HG03442 (cell line): ENCODE data around the gene GTF2H2C_2.
"Not testable (repeated sequence)": the region's sequence is repeated elsewhere in the genome, so short reads cannot be mapped to it uniquely, and the experiment has no call there.

Experiments
- ATAC-seq: cut with Tn5 transposase; IDR thresholded peaks from one replicate; pipeline ENCODE4 v1.9.1; 2021; ENCODE audit warnings: mild to moderate bottlenecking, moderate library complexity; ENCODE audit not compliant: unreplicated experiment

Gene GTF2H2C_2

GRCh38 chr5:70415117-70415516 lies at the start of gene GTF2H2C_2:
Gene GTF2H2C_2, plus strand, starts transcription at chr5:70415368.
- peak; percentile 98 for ATAC-seq

- peak; percentile 57 for ATAC-seq
Measured at GRCh38 chr5:70400984-70401686, 14.0 kb upstream of the GTF2H2C_2 start.

- not testable (repeated sequence) for ATAC-seq
Measured at GRCh38 chr5:70421322-70421721, 6.2 kb downstream of the GTF2H2C_2 start.

DNA sequence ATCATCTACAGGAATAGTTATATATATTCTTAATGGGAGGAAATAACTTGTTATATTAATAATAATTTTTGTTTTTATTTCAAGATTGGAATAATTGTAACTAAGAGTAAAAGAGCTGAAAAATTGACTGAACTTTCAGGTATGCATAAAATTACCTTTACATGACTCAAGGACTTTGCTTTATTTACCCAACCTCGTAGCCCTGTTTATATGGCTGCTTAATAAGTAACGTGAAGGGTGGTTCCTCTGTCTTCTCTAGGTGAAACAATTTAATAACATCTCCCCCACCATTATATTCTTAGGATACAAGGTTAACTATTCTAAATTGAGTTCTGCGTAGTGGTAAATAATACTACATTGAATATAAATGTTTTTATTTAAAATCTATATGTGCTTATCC lies 8.0 kb downstream of the GTF2H2C_2 start:
- ATAC-seq: not testable (repeated sequence)

DNA sequence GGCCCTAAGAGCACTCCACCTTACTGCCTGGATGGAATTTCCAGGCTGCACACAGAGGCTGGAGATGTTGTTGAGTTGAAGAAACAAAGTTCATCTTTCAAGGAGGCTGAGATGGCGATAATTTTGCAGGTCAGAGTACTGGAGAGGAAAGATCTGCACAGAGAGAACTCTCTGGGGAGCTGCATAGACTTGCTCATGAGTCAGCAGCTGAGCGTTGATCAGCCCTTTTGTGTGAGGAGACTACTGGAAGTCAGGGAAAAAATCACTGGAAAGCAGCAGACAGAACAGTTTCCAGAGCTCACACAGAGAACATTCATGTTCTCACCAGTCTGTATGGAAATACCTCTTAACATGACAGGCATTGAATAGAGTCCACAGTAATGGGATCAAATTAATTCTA lies 23.4 kb downstream of the GTF2H2C_2 start:
- not testable (repeated sequence) for ATAC-seq

DNA sequence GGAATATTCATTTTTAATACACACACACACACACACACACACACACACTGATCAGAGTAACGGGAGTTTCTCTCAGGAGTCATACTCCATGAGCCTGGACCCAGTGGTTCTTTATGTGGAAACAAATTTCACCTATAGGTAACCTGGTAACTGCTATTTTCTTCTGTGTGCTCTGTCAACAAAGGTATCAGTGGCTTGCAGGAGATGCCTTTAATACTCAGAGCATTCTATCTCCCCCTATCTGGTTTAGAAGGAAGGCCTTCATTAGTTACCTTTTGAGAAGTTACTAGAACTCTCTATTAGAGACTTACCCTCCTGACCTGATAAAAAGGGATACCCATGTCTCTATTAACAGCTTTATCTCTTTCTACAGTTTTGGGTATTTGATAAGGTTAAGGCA lies 34.4 kb downstream of the GTF2H2C_2 start:
- ATAC-seq: not testable (repeated sequence)

GRCh38 chr5:70451249-70451984 lies 36.2 kb downstream of the GTF2H2C_2 start:
- not testable (repeated sequence) for ATAC-seq

DNA sequence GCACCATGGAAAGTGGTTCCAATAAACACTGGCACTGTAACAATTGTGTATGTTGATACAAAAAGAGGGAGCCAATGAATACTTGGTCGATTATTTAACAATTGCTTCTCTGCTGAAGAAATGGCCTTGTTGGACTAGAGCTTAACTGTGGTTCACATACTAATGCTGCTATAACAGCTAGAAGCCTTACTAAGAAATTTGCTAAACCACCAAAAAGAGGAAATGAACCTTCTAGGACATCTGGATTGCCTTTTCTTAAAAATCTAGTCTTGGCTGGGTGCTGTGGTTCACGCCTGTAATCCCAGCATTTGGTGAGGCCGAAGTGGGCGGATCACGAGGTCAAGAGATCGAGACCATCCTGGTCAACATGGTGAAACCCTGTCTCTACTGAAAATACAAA lies 41.9 kb downstream of the GTF2H2C_2 start:
- ATAC-seq: peak; percentile 59

DNA sequence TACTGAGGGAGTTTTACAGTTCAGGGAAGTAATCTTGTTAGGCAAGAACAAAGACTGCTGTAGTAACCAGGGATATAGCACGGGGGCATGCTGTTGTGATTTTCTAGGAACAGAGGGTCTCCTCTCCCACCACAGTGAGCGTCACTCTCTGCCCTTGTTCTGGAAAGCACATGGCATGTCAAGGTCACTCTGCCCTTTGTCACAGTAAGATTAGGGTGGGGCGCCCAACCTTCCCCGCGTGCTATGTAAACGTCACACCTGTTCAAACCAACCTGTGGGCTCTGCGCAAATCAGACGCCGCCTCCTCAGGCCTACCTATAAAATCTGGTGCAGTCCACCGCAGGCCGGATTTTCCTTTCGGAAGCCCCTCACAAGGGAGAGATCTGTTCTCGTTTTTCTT lies 44.0 kb downstream of the GTF2H2C_2 start:
- ATAC-seq: not testable (repeated sequence)

GRCh38 chr5:70461984-70462383 lies 46.8 kb downstream of the GTF2H2C_2 start:
- ATAC-seq: not testable (repeated sequence)

- ATAC-seq: not testable (repeated sequence)
Measured at GRCh38 chr5:70464019-70464637, 49.0 kb downstream of the GTF2H2C_2 start.

DNA sequence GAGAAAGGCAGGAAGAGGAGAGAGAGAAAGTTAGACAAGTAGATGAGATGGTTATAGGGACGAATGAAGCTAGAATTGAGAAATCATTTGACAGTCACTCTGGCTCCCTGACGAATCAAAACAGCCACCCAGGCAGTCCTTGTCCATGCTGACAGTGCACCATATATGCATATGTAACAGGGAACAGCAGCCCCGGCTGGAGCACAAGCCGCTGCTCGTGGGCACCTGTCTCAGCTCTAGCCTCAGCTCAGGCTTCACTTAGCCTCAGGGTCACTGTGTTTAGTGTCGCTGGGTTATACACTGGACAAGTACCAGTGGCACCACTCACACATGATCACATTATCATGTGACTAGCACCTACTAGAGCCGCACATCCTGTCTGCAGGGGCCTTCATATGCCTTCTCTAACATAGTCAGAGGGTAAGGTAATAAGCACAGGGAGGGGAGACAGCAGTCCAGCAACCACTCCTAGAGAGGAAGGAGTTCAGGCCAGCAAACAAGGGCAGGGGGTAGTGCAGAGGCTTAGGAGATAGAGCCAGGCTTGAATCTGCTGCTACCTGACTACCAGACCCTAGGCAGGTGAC lies 54.9 kb downstream of the GTF2H2C_2 start:
- ATAC-seq: not testable (repeated sequence)
